GM18511 (cell line): Measurements from ENCODE around the gene FANCL.
"Not testable (repeated sequence)": the region's sequence is repeated elsewhere in the genome, so short reads cannot be mapped to it uniquely, and the experiment has no call there.

Experiments
- ATAC-seq: cut with Tn5 transposase; IDR thresholded peaks from one replicate; pipeline ENCODE4 v1.9.1; 2021; ENCODE audit warnings: mild to moderate bottlenecking, moderate library complexity; ENCODE audit not compliant: unreplicated experiment

The FANCL gene

GRCh38 chr2:58155160-58155778 is 85.9 kb downstream of the FANCL start:
- no peak for ATAC-seq

- ATAC-seq: no peak
Observed at GRCh38 chr2:58146707-58147106, 94.4 kb downstream of the FANCL start.

- not testable (repeated sequence) for ATAC-seq
Observed at GRCh38 chr2:58145769-58146168, 95.4 kb downstream of the FANCL start.

- no peak for ATAC-seq
Observed at GRCh38 chr2:58140508-58141072, 100.5 kb downstream of the FANCL start.

GRCh38 chr2:58138396-58139030 is 102.6 kb downstream of the FANCL start:
- ATAC-seq: no peak

GRCh38 chr2:58137856-58138255 is 103.3 kb downstream of the FANCL start:
- no peak for ATAC-seq

GRCh38 chr2:58137221-58137620 is 103.9 kb downstream of the FANCL start:
- ATAC-seq: peak; percentile 54

GRCh38 chr2:58135861-58136260 is 105.3 kb downstream of the FANCL start:
- no peak for ATAC-seq

GRCh38 chr2:58133395-58133794 is 107.7 kb downstream of the FANCL start:
- ATAC-seq: no peak

GRCh38 chr2:58131191-58132011 is 109.7 kb downstream of the FANCL start:
- no peak for ATAC-seq

- no peak for ATAC-seq
Observed at GRCh38 chr2:58130238-58130637, 110.9 kb downstream of the FANCL start.

GRCh38 chr2:58127111-58127510 is 114.0 kb downstream of the FANCL start:
- ATAC-seq: no peak

- no peak for ATAC-seq
Observed at GRCh38 chr2:58122540-58122939, 118.6 kb downstream of the FANCL start.

- no peak for ATAC-seq
Observed at GRCh38 chr2:58122040-58122439, 119.1 kb downstream of the FANCL start.

- ATAC-seq: no peak
Observed at GRCh38 chr2:58120626-58121229, 120.4 kb downstream of the FANCL start.

GRCh38 chr2:58113563-58113962 is 127.6 kb downstream of the FANCL start:
- ATAC-seq: not testable (repeated sequence)

GRCh38 chr2:58110765-58111164 is 130.4 kb downstream of the FANCL start:
- ATAC-seq: no peak

GRCh38 chr2:58109481-58109880 is 131.6 kb downstream of the FANCL start:
- no peak for ATAC-seq
